HepG2 (cell line): Measurements from ENCODE around the gene SNPH. TPM values are rescaled to one million over a fixed set of nuclear protein-coding genes. Genes with fewer than 3 reads are reported as not detected.

Source experiments
- ATAC-seq: fragments of 200-7000 bp; cut with Tn5 transposase; 3 replicates; pipeline ENCODE4 v1.9.1; 2020; ENCODE audit warnings: mild to moderate bottlenecking, moderate library complexity
- BruUV-seq: library from RNA; stranded (reverse); fragments of 400-500 nt; replicated peaks from 2 replicates; lab custom pipeline; 2021; lab: Mats Ljungman, UMichigan
- CTCF ChIA-PET: fragments of 300-600 bp; formaldehyde crosslinking; extraction: SDS; loops from one replicate; lab custom pipeline; 2021; ENCODE audit warnings: low total read pairs, inconsistent platforms, low intra/inter-chr PET ratio; lab: Yijun Ruan, JAX
- POLR2A ChIA-PET: fragments of 350-600 bp; sonication (Branson Sonifier 250); formaldehyde crosslinking; loops from one replicate; lab custom pipeline; 2020; ENCODE audit warnings: antibody characterized with exemption, inconsistent platforms; lab: Yijun Ruan, JAX
- DNase-seq: peaks from one replicate; pipeline ENCODE4 v3.0.0-alpha.2; 2015; ENCODE audit warnings: low spot score
- FAIRE-seq: peaks from 3 replicates; lab custom pipeline; 2011; peaks lifted over from hg19 to GRCh38; lab: Jason Lieb, UNC
- H2AFZ ChIP-seq: one replicate; pipeline ENCODE4 v1.6.1; 2011; ENCODE audit warnings: low read length, inconsistent platforms
- H3K27ac ChIP-seq: fragments of 300-600 bp; 3 replicates; pipeline ENCODE4 v1.8.0; 2011; ENCODE audit warnings: mixed run types, mild to moderate bottlenecking, mixed read lengths, low read length, inconsistent platforms; ENCODE audit not compliant: insufficient read depth; ENCODE audit errors: extremely low read length
- H3K27me3 ChIP-seq, 2 experiments: fragments of 200-600 bp in 1 of 2; 2 replicates in 1 of 2; 3 replicates in 1 of 2; pipeline versions ENCODE4 v1.6.0 to v1.8.0; 2011; ENCODE audit warnings: low read length in 2 of 2, mild to moderate bottlenecking in 2 of 2, moderate library complexity in 2 of 2, inconsistent platforms in 1 of 2; ENCODE audit not compliant: insufficient read depth in 2 of 2, control insufficient read depth in 1 of 2
- H3K36me3 ChIP-seq, 2 experiments: fragments of 200-600 bp in 1 of 2; replicated peaks in 1 of 2; 2 replicates in 1 of 2; 3 replicates in 1 of 2; pipeline versions ENCODE4 v1.5.1 to v1.8.0; 2011; ENCODE audit warnings: low read length in 2 of 2, inconsistent platforms in 1 of 2; ENCODE audit not compliant: insufficient read depth in 2 of 2, control insufficient read depth in 1 of 2
- H3K4me1 ChIP-seq: 2 replicates; pipeline ENCODE4 v1.5.1; 2012; ENCODE audit warnings: low read length, inconsistent platforms; ENCODE audit not compliant: insufficient read depth
- H3K4me2 ChIP-seq: 2 replicates; pipeline ENCODE4 v1.6.0; 2011; ENCODE audit warnings: low read depth, low read length, inconsistent platforms
- H3K4me3 ChIP-seq, 3 experiments: fragments of 200-600 bp in 1 of 3; sonication (generic), shearing (Covaris generic) in 1 of 3; replicated peaks in 1 of 3; 2 replicates each; pipeline ENCODE4 v1.5.1; 2011 to 2016; ENCODE audit warnings: low read length in 3 of 3, inconsistent platforms in 2 of 3, low read depth in 2 of 3, mild to moderate bottlenecking in 2 of 3, control low read depth in 1 of 3, mixed read lengths in 1 of 3; ENCODE audit not compliant: insufficient read depth in 1 of 3
- H3K79me2 ChIP-seq: one replicate; pipeline ENCODE4 v1.6.1; 2011; ENCODE audit warnings: low read length, inconsistent platforms; ENCODE audit not compliant: insufficient read depth
- H3K9ac ChIP-seq: 2 replicates; pipeline ENCODE4 v1.6.0; 2011; ENCODE audit warnings: mild to moderate bottlenecking, low read depth, low read length, inconsistent platforms; ENCODE audit not compliant: insufficient read depth
- H3K9me3 ChIP-seq: 2 replicates; pipeline ENCODE4 v1.5.1; 2012; ENCODE audit warnings: mild to moderate bottlenecking, low read length
- H4K20me1 ChIP-seq: 2 replicates; pipeline ENCODE4 v1.6.0; 2011; ENCODE audit warnings: inconsistent platforms, mild to moderate bottlenecking, low read length, moderate library complexity; ENCODE audit not compliant: insufficient read depth
- ARID5B ChIP-seq: IDR thresholded peaks from 2 replicates; pipeline ENCODE4 v1.4.0; 2020; ENCODE audit warnings: mild to moderate bottlenecking, missing genetic modification reagents
- GABPA ChIP-seq, 2 experiments: IDR thresholded peaks; 2 replicates each; pipeline ENCODE4 v1.6.1; 2011 to 2016; ENCODE audit warnings: low read depth in 2 of 2, low read length in 1 of 2, missing biosample characterization in 1 of 2, missing genetic modification characterization in 1 of 2
- GTF2F1 ChIP-seq: fragments of 150-350 bp; IDR thresholded peaks from 2 replicates; pipeline ENCODE4 v1.6.1; 2014; ENCODE audit warnings: low read length
- NR2F1 ChIP-seq, 2 experiments: fragments of 450-650 bp in 1 of 2; formaldehyde crosslinking in 1 of 2; IDR thresholded peaks; 2 replicates each; pipeline versions ENCODE4 v1.5.0 to v1.6.1; 2016 to 2020; ENCODE audit warnings: mild to moderate bottlenecking in 1 of 2, missing compliant biosample characterization in 1 of 2, missing genetic modification reagents in 1 of 2, moderate library complexity in 1 of 2
- RFX1 ChIP-seq: fragments of 450-650 bp; IDR thresholded peaks from 2 replicates; pipeline ENCODE4 v1.6.1; 2017
- SPEN ChIP-seq: sonication (generic); formaldehyde crosslinking; IDR thresholded peaks from 2 replicates; pipeline ENCODE4 v1.5.1; 2020; ENCODE audit warnings: low read depth, mild to moderate bottlenecking, missing genetic modification reagents
- ZNF451 ChIP-seq: sonication (generic); formaldehyde crosslinking; IDR thresholded peaks from 2 replicates; pipeline ENCODE4 v1.5.0; 2020; ENCODE audit warnings: mild to moderate bottlenecking, missing genetic modification reagents
- ZNF558 ChIP-seq: sonication (generic); formaldehyde crosslinking; IDR thresholded peaks from 2 replicates; pipeline ENCODE4 v1.9.0; 2022; ENCODE audit warnings: mild to moderate bottlenecking, missing genetic modification reagents, borderline replicate concordance
- WGBS: methylation state at CpG from one replicate; pipeline ENCODE4 v1.1.6; 2017; ENCODE audit warnings: low lambda C conversion rate; 5-methylcytosine and 5-hydroxymethylcytosine counted together
- in situ Hi-C: cut with HindIII; loops from 2 replicates; pipeline ENCODE4 v1.10.0; 2017; ENCODE audit warnings: low pct_unique_long_range_greater_than_20kb; ENCODE audit not compliant: extremely low pct_ligation_motif_present
- intact Hi-C: fragments of 100-400 bp; cut with micrococcal nuclease; formaldehyde crosslinking; loops from one replicate; pipeline ENCODE4 v1.10.0; 2022; ENCODE audit not compliant: unreplicated experiment
- polyA plus RNA-seq, 8 experiments: library from polyadenylated mRNA; depleted of rRNA in 3 of 8; stranded (reverse) in 7 of 8; unstranded in 1 of 8; fragments of >200 nt; fragmentation: Illumina TruSeq in 4 of 8; extraction: Trizol in 4 of 8; gene quantifications; 2 replicates each; pipeline versions ENCODE4 v1.2.1 to v1.2.3, GENCODE V29; 2011 to 2016; ENCODE audit warnings: low read depth in 4 of 8, missing spikeins in 1 of 8, mixed read lengths in 1 of 8; ENCODE audit not compliant: insufficient read depth in 1 of 8
- total RNA-seq, 5 experiments: library from RNA; depleted of rRNA; stranded (reverse); fragments of >200 nt; fragmentation: Illumina TruSeq; extraction: Trizol; gene quantifications; 2 replicates each; pipeline ENCODE4 v1.2.3, GENCODE V29; 2016; ENCODE audit warnings: low read depth in 1 of 5

The SNPH gene
- total and polyA plus RNA-seq, 2 of the 13 experiments (the other 11 are each of a cell fraction or from before 2014, with no cell fraction given) = 0.09 TPM; not detected in 1

GRCh38 chr20:1283522-1284510 is 17.7 kb downstream of the SNPH start:
- H3K9me3 ChIP-seq = no peaks in the 10 kb centered on the region
- FAIRE-seq (no peak), ATAC-seq (no peak), DNase-seq (no peak)
- H4K20me1 ChIP-seq = no peaks in the 10 kb centered on the region
- H3K36me3 ChIP-seq = no peaks in the 10 kb centered on the region
- H3K27ac ChIP-seq = no peak overlapping the region
- no peak overlapping the region for H3K9ac ChIP-seq
- WGBS = 17% methylated on average over 9 of the region's 9 CpGs
- no peak overlapping the region for H3K4me3 ChIP-seq
- TF ChIP-seq GABPA (IDR thresholded peaks at IDR 0.05; ENCODE audit: low read depth, low read length) = no peak
- TF ChIP-seq GABPA (CRISPR knock-in tag; IDR thresholded peaks at IDR 0.05; ENCODE audit: low read depth) = no peak
- TF ChIP-seq ZNF451 (CRISPR knock-in tag) = no peak
- TF ChIP-seq ZNF558 = no peak
- TF ChIP-seq ARID5B = no peak
- TF ChIP-seq SPEN (CRISPR knock-in tag) = no peak
- no peak for TF ChIP-seq GTF2F1
- no peak for TF ChIP-seq NR2F1 (CRISPR knock-in tag; IDR thresholded peaks at IDR 0.05)
- TF ChIP-seq RFX1 = 0 out of 2 replicates have a peak, but pooled peaks have one; percentile 12
- H3K79me2 ChIP-seq = no peaks in the 10 kb centered on the region
- ChIA-PET POLR2A (no interaction called here), CTCF (no interaction called here)
- BruUV-seq = no TSS peak
- H3K4me1 ChIP-seq = no peaks in the 10 kb centered on the region
- H3K27me3 ChIP-seq = peaks cover 6 to 61% of the 10 kb centered on the region in 2 experiments; a peak in 4 of 5 replicates
- in situ Hi-C loops = no loop called here
- H2AFZ ChIP-seq = no peak overlapping the region
- intact Hi-C loops = no loop called here
- no peak overlapping the region for H3K4me2 ChIP-seq
